Measurements from ENCODE around the gene RHOJ.
"Not testable (repeated sequence)": the region's sequence is repeated elsewhere in the genome, so short reads cannot be mapped to it uniquely, and the experiment has no call there.

Gene RHOJ
- 0 reads per million in 3 donors for total RNA-seq

DNA sequence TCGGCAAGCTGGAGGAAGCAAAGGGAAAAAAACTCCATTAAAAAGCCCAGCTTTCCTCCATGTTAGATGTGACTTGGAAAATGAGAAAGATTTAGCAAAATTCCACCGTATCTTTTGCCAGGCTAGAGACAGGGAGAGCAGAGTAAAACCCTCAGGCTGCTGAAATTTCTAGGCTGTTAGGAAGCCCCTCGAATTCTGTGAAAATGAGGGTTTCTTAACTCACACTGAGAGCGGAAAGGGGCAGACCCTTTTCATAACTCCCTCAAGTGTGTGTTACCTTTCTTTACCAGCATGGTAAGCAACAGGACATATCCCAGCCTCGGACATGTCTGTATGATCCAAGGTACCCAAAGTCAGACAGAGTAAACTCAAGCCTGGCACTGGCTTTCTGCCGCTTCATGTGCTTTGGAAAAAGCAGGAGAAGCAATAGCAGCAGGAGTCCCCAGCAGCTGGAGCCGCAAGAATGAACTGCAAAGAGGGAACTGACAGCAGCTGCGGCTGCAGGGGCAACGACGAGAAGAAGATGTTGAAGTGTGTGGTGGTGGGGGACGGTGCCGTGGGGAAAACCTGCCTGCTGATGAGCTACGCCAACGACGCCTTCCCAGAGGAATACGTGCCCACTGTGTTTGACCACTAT, at the start of gene RHOJ:
Gene RHOJ (plus strand): TSS at position 37 of the 637 bp plus-strand sequence. CDS start 427 bp downstream, at position 464.
- H3K9me3 ChIP-seq (ENCODE audit: control insufficient read depth, low read length), result no peaks in the 10 kb centered on the region
- no peak within 1 kb of the TSS for H3K4me3 ChIP-seq (ENCODE audit: insufficient read depth, low read depth, low read length, poor library complexity, severe bottlenecking)
- no peak within 1 kb of the TSS for H3K27ac ChIP-seq (ENCODE audit: insufficient read depth, low read length, poor library complexity, severe bottlenecking)
- H3K27me3 ChIP-seq (replicated peaks; ENCODE audit: control insufficient read depth, insufficient read depth, low read length, poor library complexity, severe bottlenecking), result no peaks in the 10 kb centered on the region
- H3K36me3 ChIP-seq (ENCODE audit: control insufficient read depth, insufficient read depth, low read length), result no peaks in the 10 kb centered on the region
- H3K4me1 ChIP-seq (ENCODE audit: control insufficient read depth, insufficient read depth, low read length, poor library complexity, severe bottlenecking), result no peaks in the 10 kb centered on the region
- DNase-seq, result no peak

- Histone ChIP-seq H3K27me3 (replicated peaks; ENCODE audit: control insufficient read depth, insufficient read depth, low read length, poor library complexity, severe bottlenecking) (no peaks in the 10 kb centered on the region), H3K4me3 (ENCODE audit: insufficient read depth, low read depth, low read length, poor library complexity, severe bottlenecking) (no peak overlapping the region)
Measured at GRCh38 chr14:63155511-63156185, 48.6 kb upstream of the RHOJ start.

DNA sequence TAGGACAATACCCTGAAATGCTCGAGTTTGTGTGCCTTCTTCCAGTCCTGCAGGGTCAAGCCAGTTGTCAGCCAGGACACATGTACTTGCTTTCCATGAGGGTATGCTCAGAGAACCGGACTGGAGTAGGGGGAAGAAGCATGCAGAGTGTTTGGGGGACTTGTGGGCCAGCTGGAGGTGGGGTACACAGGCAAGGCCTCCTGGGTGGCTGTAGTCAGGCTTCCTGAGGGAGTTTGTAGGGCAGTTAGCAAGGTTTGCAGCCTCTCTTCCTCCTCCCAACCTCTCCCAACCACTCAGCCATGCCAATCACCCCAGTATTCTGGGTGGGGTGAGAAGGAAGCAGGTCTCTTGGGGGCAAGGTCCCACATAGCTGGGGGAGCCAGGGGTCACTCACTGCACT, 47.0 kb upstream of the RHOJ start:
- no peak overlapping the region for H3K27ac ChIP-seq (ENCODE audit: insufficient read depth, low read length, poor library complexity, severe bottlenecking)
- no peaks in the 10 kb centered on the region for H3K27me3 ChIP-seq (replicated peaks; ENCODE audit: control insufficient read depth, insufficient read depth, low read length, poor library complexity, severe bottlenecking)
- H3K9me3 ChIP-seq (ENCODE audit: control insufficient read depth, low read length), result no peaks in the 10 kb centered on the region
- no peak for DNase-seq
- H3K36me3 ChIP-seq (ENCODE audit: control insufficient read depth, insufficient read depth, low read length), result no peaks in the 10 kb centered on the region
- H3K4me3 ChIP-seq (ENCODE audit: insufficient read depth, low read depth, low read length, poor library complexity, severe bottlenecking), result no peak overlapping the region
- H3K4me1 ChIP-seq (ENCODE audit: control insufficient read depth, insufficient read depth, low read length, poor library complexity, severe bottlenecking), result no peaks in the 10 kb centered on the region

More at GRCh38 chr14:63155511-63156185, 48.6 kb upstream of the RHOJ start:
- no peaks in the 10 kb centered on the region for H3K4me1 ChIP-seq (ENCODE audit: control insufficient read depth, insufficient read depth, low read length, poor library complexity, severe bottlenecking)
- no peak for DNase-seq
- no peak overlapping the region for H3K27ac ChIP-seq (ENCODE audit: insufficient read depth, low read length, poor library complexity, severe bottlenecking)
- no peaks in the 10 kb centered on the region for H3K9me3 ChIP-seq (ENCODE audit: control insufficient read depth, low read length)
- H3K36me3 ChIP-seq (ENCODE audit: control insufficient read depth, insufficient read depth, low read length), result no peaks in the 10 kb centered on the region

- no peaks in the 10 kb centered on the region for H3K27me3 ChIP-seq (replicated peaks; ENCODE audit: control insufficient read depth, insufficient read depth, low read length, poor library complexity, severe bottlenecking)
- H3K4me1 ChIP-seq (ENCODE audit: control insufficient read depth, insufficient read depth, low read length, poor library complexity, severe bottlenecking), result no peaks in the 10 kb centered on the region
- no peak for DNase-seq
- H3K9me3 ChIP-seq (ENCODE audit: control insufficient read depth, low read length), result no peaks in the 10 kb centered on the region
- H3K36me3 ChIP-seq (ENCODE audit: control insufficient read depth, insufficient read depth, low read length), result no peaks in the 10 kb centered on the region
- H3K4me3 ChIP-seq (ENCODE audit: insufficient read depth, low read depth, low read length, poor library complexity, severe bottlenecking), result no peak overlapping the region
- H3K27ac ChIP-seq (ENCODE audit: insufficient read depth, low read length, poor library complexity, severe bottlenecking), result no peak overlapping the region
Measured at GRCh38 chr14:63163306-63163705, 40.9 kb upstream of the RHOJ start.

- Histone ChIP-seq H3K36me3 (ENCODE audit: control insufficient read depth, insufficient read depth, low read length) (no peaks in the 10 kb centered on the region), H3K27ac (ENCODE audit: insufficient read depth, low read length, poor library complexity, severe bottlenecking) (no peak overlapping the region), H3K4me1 (ENCODE audit: control insufficient read depth, insufficient read depth, low read length, poor library complexity, severe bottlenecking) (no peaks in the 10 kb centered on the region), H3K27me3 (replicated peaks; ENCODE audit: control insufficient read depth, insufficient read depth, low read length, poor library complexity, severe bottlenecking) (no peaks in the 10 kb centered on the region), H3K9me3 (ENCODE audit: control insufficient read depth, low read length) (no peaks in the 10 kb centered on the region), H3K4me3 (ENCODE audit: insufficient read depth, low read depth, low read length, poor library complexity, severe bottlenecking) (no peak overlapping the region)
- no peak for DNase-seq
Measured at GRCh38 chr14:63164108-63164683, 40.0 kb upstream of the RHOJ start.

GRCh38 chr14:63165267-63165666, 39.0 kb upstream of the RHOJ start:
- not testable (repeated sequence) for H3K36me3 ChIP-seq (ENCODE audit: control insufficient read depth, insufficient read depth, low read length)

DNA sequence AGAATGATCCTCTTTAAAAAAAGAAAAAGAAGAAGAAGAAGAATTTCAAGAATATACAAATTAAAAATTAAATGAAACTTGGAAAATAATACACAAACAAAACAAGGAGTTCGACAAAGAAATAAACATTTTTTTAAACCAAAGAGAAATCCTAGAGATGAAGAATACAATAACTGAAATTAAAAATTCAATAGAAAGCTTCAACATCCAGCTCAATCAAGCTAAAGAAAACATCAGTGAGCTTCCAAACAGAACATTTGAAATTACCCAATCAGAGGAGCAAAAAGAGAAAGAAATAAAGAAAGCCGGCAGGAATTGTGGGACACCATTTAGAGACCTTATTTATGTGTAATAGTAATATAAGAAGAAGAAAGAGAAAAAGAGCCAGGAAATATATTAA, 37.2 kb upstream of the RHOJ start:
- Histone ChIP-seq H3K4me1 (ENCODE audit: control insufficient read depth, insufficient read depth, low read length, poor library complexity, severe bottlenecking) (no peaks in the 10 kb centered on the region), H3K27me3 (replicated peaks; ENCODE audit: control insufficient read depth, insufficient read depth, low read length, poor library complexity, severe bottlenecking) (no peaks in the 10 kb centered on the region), H3K36me3 (ENCODE audit: control insufficient read depth, insufficient read depth, low read length) (no peaks in the 10 kb centered on the region), H3K27ac (ENCODE audit: insufficient read depth, low read length, poor library complexity, severe bottlenecking) (no peak overlapping the region), H3K9me3 (ENCODE audit: control insufficient read depth, low read length) (no peaks in the 10 kb centered on the region), H3K4me3 (ENCODE audit: insufficient read depth, low read depth, low read length, poor library complexity, severe bottlenecking) (no peak overlapping the region)
- DNase-seq, result no peak

More at GRCh38 chr14:63165267-63165666, 39.0 kb upstream of the RHOJ start:
- DNase-seq; H3K9me3 ChIP-seq (ENCODE audit: control insufficient read depth, low read length); H3K27ac ChIP-seq (ENCODE audit: insufficient read depth, low read length, poor library complexity, severe bottlenecking); H3K4me3 ChIP-seq (ENCODE audit: insufficient read depth, low read depth, low read length, poor library complexity, severe bottlenecking); H3K4me1 ChIP-seq (ENCODE audit: control insufficient read depth, insufficient read depth, low read length, poor library complexity, severe bottlenecking); H3K27me3 ChIP-seq (replicated peaks; ENCODE audit: control insufficient read depth, insufficient read depth, low read length, poor library complexity, severe bottlenecking): not testable (repeated sequence)

GRCh38 chr14:63174760-63175191, 29.5 kb upstream of the RHOJ start:
- Histone ChIP-seq H3K4me3 (ENCODE audit: insufficient read depth, low read depth, low read length, poor library complexity, severe bottlenecking) (no peak overlapping the region), H3K9me3 (ENCODE audit: control insufficient read depth, low read length) (no peaks in the 10 kb centered on the region), H3K27me3 (replicated peaks; ENCODE audit: control insufficient read depth, insufficient read depth, low read length, poor library complexity, severe bottlenecking) (no peaks in the 10 kb centered on the region), H3K36me3 (ENCODE audit: control insufficient read depth, insufficient read depth, low read length) (no peaks in the 10 kb centered on the region), H3K4me1 (ENCODE audit: control insufficient read depth, insufficient read depth, low read length, poor library complexity, severe bottlenecking) (no peaks in the 10 kb centered on the region), H3K27ac (ENCODE audit: insufficient read depth, low read length, poor library complexity, severe bottlenecking) (no peak overlapping the region)
- DNase-seq, result no peak

- no peaks in the 10 kb centered on the region for H3K36me3 ChIP-seq (ENCODE audit: control insufficient read depth, insufficient read depth, low read length)
- H3K4me3 ChIP-seq (ENCODE audit: insufficient read depth, low read depth, low read length, poor library complexity, severe bottlenecking), result no peak overlapping the region
- H3K27ac ChIP-seq (ENCODE audit: insufficient read depth, low read length, poor library complexity, severe bottlenecking), result no peak overlapping the region
- no peaks in the 10 kb centered on the region for H3K4me1 ChIP-seq (ENCODE audit: control insufficient read depth, insufficient read depth, low read length, poor library complexity, severe bottlenecking)
- H3K27me3 ChIP-seq (replicated peaks; ENCODE audit: control insufficient read depth, insufficient read depth, low read length, poor library complexity, severe bottlenecking), result no peaks in the 10 kb centered on the region
- H3K9me3 ChIP-seq (ENCODE audit: control insufficient read depth, low read length), result no peaks in the 10 kb centered on the region
- DNase-seq, result no peak
Measured at GRCh38 chr14:63175531-63175930, 28.7 kb upstream of the RHOJ start.

- H3K9me3 ChIP-seq (ENCODE audit: control insufficient read depth, low read length), result no peaks in the 10 kb centered on the region
- H3K4me1 ChIP-seq (ENCODE audit: control insufficient read depth, insufficient read depth, low read length, poor library complexity, severe bottlenecking), result no peaks in the 10 kb centered on the region
- H3K27ac ChIP-seq (ENCODE audit: insufficient read depth, low read length, poor library complexity, severe bottlenecking), result no peak overlapping the region
- H3K36me3 ChIP-seq (ENCODE audit: control insufficient read depth, insufficient read depth, low read length), result no peaks in the 10 kb centered on the region
- no peak overlapping the region for H3K4me3 ChIP-seq (ENCODE audit: insufficient read depth, low read depth, low read length, poor library complexity, severe bottlenecking)
- no peak for DNase-seq
- H3K27me3 ChIP-seq (replicated peaks; ENCODE audit: control insufficient read depth, insufficient read depth, low read length, poor library complexity, severe bottlenecking), result no peaks in the 10 kb centered on the region
Measured at GRCh38 chr14:63178912-63179311, 25.3 kb upstream of the RHOJ start.
